GM23248 (cell line): Measurements from ENCODE around the gene SAMD1.

Experiments
- EZH2 ChIP-seq: fragments of 200-600 bp; sonication (generic); IDR thresholded peaks from 2 replicates; pipeline ENCODE4 v1.6.1; 2018; ENCODE audit warnings: antibody characterized with exemption, mild to moderate bottlenecking; ENCODE audit not compliant: insufficient read depth, poor library complexity, severe bottlenecking
- EZH2phosphoT487 ChIP-seq: fragments of 200-600 bp; sonication (generic); IDR thresholded peaks from 2 replicates; pipeline ENCODE4 v1.6.1; 2018; ENCODE audit warnings: antibody characterized with exemption, moderate library complexity, mild to moderate bottlenecking, low read depth; ENCODE audit not compliant: insufficient read depth

DNA sequence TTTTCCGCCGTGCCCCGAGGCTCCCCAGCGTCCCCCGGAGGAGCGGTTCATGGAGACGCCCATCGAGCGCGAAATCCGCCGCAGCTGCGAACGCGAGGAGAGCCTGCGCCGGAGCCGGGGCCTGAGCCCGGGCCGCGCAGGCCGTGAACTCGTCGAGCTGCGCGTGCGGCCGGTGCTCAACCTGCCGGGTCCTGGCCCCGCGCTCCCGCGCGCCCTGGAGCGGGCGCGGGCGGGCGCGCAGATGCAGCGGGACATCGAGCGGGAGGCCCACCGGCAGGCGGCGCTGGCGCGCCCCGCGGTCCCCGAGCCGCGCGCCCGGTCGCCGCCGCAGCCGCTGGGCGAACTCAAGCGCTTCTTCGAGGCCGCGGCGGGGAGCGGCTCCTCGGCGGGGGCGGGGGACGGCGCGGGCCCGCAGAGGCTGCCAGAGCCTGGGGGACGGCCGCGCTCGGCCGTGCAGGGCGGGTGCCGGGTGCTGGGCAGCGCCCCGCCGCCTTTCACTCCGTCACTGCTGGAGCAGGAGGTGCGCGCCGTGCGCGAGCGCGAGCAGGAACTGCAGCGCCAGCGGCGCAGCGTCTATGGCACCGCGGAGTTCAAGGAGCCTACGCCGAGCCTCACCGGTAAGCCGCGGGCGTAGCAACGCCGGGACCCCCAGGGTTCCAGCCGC lies 17.2 kb downstream of the SAMD1 start:
- TF ChIP-seq EZH2: no peak
- TF ChIP-seq EZH2phosphoT487: no peak
